Hepatocyte (in vitro differentiated cells): ENCODE results near the gene APOB.

Experiments used
- CTCF ChIP-seq: fragments of 200-600 bp; sonication (generic); IDR thresholded peaks from 2 replicates; pipeline ENCODE4 v1.5.1; 2016; ENCODE audit warnings: antibody characterized with exemption, mild to moderate bottlenecking; ENCODE audit not compliant: poor library complexity
- EZH2 ChIP-seq: fragments of 200-600 bp; sonication (generic); IDR thresholded peaks from 2 replicates; pipeline ENCODE4 v1.6.1; 2016; ENCODE audit warnings: antibody characterized with exemption, mild to moderate bottlenecking, borderline replicate concordance

DNA sequence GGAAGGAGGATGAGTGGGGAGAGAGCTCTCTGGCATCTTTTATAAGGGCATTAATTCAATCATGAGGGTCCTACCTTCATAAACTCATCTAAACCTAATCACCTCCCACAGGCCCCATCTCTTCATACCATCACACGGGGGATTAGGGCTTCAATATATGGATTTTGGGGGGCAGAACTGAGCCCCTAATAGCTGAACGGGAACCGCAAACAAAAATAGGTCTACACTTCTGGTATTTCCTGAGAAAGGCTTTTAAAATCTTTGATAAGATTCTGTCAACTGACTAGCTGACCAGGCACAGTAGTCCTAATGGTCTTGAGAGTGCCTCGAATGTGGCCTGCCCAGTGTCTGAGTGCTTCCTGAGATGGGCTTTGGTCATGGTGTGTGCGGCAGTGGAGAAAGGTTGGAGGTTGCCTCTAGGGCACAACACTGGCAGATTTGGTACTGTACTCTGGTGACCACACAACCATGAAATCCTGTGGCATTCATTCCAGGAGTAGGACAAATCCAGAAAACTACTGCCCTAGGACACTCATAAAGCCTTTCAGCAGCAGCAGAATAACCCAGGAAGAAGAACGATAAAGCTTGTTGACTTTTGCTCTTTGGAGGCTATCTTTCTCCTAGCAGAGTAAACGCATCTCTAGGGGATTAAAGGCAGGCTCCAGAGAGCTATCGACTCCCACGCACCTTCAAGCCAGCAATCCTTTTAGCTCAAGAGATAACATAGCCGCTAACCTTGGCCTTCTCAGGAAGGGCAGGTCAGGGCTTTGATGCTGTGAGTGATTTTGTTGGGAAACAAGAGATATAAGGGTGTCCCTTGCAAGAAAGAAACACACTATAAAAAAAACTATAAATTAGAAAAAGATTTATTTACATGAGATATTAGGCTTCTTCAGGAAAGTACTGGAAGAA, 12.3 kb upstream of the APOB start:
- TF ChIP-seq CTCF (no peak), EZH2 (no peak)
